GM18519 (cell line): ENCODE data around the gene KLHL15.

ENCODE experiments used
- ATAC-seq: cut with Tn5 transposase; IDR thresholded peaks from one replicate; pipeline ENCODE4 v1.9.1; 2021; ENCODE audit warnings: mild to moderate bottlenecking, moderate library complexity; ENCODE audit not compliant: unreplicated experiment, low FRiP score

The KLHL15 gene

DNA sequence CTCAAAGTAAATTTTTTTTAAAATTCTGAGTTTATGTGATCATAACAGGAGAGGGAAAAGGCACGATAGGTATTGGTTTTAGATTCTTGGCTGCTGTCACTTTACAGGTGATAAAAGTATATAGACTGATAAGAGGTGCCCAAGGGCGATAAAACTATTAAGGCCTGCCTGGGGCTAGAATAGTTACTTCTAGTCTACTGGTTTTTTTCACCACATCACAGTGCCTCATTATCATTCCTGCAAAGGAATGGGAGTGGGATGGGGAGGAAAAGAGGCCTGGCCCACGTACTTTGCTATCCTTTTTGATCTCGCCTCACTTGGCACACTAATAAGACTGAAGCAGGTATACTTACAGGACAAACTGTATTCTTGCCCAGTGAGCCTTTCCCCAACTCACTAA is 72.6 kb downstream of the KLHL15 start:
- ATAC-seq: no peak

DNA sequence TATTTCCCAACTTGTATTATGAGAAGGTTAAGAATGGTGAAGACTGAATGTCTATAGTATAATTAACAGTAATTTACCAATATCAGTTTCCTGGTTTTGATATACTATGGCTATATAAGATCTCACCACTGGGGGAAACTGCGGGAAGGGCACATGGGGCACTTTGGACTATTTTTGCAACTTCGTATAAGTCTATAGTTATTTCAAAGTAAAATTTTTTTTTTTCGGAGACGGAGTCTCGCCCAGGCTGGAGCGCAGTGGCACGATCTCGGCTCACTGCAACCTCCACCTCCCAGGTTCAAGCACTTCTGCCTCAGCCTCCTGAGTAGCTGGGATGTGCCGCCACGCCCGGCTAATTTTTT is 73.1 kb downstream of the KLHL15 start:
- ATAC-seq: no peak

DNA sequence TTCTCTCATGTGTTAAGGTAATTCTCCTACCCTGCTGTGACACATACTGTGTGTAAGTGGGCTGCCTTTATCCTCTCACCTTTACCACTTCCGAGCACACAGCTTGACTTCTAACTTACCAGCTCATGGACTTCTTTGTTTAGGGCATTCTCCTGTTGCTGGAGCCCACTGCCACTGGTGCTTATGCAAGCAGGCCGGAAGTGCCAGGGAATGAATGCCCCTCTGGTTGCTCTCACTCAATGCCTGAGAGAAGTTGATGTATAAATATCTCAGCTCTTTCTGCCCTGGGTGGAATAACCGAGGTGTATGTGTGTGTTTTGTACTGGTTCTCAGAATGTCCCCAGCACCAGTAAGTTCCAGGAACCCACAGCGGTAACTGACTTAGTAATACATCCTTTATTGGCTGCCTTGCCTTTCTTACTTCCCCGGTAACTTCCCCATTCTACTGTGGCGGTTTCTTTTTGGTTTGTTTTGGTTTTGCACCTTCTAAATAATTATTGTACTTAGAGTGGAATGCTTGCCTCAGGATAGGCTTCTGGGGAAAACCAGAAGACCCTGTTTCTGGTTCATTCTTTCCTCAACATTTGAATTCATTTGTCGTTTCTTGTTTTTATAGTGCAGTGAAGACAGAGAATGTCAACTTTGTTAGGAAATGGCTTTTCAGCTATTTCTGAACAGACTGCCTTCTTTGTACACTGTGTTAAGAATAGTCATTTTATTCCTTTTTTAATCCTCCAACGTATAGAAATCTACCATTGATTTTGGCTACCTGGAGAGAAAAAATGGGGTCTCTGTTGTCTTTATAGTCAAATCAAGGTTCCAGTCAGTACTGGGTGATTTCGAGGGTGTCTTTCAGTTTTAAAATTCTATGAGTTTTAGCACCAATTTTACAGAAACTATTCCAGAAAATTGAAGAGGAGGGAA is 73.7 kb downstream of the KLHL15 start:
- peak; percentile 78 for ATAC-seq

DNA sequence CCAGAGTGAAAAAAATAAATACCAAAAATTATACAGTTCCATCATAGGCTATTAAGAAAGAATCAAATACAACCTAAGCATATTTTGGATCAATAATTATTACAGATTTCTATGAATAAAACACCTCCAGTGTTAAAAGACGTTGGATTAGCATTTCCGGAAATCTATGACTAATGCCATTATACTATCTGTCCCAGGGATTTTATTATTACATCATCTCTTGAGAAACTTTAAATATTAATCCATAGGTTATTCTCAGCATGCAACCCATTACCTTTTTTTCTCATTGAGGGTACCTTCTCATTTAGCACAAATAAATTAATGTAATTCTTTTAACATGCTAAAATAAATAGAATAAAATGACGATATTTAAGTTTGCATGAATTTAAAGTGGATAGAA is 74.6 kb downstream of the KLHL15 start:
- ATAC-seq: no peak

DNA sequence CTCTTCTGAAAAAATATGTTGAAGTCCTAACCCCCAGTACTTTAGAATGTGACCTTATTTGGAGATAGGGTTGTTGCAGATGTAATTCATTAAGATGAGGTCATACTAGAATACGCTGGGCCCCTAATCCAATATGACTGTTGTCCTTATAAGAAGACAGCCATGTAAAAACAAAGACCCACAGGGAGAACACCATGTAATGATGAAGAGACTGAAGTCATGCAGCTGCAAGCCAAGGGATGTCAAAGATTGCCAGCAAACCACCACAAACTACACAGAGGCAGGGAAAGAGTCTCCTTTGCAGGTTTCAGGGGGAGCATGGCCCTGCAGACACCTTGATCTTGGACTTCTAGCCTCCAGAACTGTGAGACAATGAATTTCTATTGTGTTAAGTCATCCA is 81.8 kb downstream of the KLHL15 start:
- no peak for ATAC-seq

DNA sequence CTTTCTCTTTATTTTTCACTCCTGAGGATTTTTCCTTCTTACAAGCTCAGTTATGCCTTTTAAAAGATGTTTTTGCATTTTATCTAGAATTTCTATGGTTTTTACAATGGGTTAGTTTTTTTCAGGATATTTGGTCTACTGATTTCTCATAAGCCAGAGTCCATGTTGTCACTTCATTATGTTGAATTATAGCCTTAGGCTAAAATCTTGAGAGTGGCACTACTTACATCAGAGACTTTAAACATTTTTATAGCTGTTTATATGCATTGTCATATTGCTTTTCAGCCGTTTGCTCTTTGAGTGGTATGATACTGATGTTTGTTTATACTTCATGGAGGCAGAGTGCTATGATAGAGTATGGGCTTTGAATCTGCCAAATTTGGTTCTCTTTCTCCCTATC is 82.8 kb downstream of the KLHL15 start:
- ATAC-seq: no peak

DNA sequence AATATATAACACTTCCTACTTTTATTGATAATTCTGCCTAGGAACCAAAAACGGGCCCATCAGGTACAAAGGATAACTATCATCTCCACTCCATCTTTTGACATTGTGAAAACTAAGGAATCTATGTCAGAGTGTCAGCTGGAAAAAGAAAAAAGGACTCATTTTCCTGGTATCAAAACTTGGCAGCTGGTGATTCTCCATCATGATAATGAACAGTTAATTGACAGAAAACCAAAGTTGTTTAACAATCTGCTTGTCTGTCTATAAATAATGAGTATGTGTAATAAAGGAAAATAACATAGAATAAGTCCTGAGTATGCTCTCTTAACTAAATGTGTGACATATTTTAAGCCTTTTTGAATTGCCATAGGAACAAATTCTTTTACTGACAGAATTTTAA is 87.8 kb downstream of the KLHL15 start:
- ATAC-seq: no peak

DNA sequence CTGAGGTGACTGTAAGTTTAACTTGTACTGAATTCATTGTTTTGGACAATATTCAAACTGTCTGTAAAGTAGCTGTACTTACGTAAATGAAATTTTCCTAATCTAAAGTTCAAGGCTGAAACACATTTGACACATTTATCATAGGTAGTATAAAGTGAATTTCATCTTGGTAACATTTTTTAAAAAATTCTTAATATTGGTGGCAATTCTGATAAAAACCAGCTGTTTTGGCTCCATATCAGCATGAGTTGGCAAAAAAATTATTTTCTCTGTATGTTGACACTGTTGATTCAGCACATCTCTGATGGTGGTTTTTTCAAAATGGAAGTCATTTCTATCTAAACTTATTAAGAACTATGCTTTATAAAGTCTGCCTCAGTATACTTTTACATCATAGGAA is 88.3 kb downstream of the KLHL15 start:
- ATAC-seq: no peak

DNA sequence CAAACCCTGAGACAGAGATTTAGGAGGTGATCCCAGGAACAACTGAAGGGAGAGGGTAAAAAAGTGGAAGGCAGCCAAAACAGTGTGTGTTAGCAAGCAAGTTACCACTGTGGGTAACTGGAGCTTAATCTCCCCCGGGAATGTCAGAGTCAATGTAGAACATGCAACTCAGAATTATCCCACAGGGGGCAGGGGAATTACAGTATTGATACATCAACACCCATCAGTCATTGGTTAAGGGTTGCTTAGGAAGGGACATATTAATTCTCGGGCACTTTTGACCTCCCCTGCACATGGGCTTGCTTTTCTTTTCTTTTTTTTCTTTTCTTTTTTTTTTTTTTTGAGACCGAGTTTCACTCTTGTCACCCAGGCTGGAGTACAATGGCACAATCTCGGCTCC is 89.9 kb downstream of the KLHL15 start:
- ATAC-seq: no peak

DNA sequence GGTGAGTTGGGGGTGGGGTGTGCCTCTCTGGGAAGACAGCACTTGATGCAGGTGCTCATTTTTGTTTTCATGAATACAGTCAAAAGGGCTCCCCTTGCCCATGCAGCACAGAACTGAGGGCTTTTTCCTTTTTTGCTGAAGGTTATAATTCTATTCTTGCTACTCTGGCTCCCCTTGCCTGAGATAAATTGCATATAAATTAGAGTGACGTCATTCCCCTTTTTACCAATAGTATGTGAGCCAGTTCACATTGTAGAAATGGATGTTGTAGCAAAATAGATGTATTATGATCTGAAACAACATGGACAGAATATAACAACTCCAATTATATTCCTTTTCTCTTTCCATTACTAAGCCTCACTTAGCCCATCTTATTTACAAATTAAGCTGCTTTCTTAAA is 90.8 kb downstream of the KLHL15 start:
- no peak for ATAC-seq

DNA sequence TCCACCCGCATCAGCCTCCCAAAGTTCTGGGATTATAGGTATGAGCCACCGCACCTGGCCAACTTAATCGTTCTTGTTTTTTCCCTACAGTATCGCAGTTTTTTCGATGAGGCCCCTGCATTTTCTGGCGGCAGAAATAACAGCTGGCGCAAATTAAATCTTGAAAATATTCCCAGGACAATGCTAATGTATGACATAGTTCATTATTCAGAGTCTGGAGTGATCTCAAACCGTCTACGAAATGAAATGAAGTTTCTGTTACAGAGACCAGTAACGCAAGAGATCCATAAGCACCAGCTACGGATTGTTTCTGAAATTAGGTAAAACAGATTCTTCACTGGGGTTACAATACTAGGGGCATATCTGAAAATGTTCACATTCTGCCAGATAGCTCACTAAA is 91.9 kb downstream of the KLHL15 start:
- ATAC-seq: no peak
